OCI-LY3 (cell line): Measurements from ENCODE around the gene CPS1.

Experiments
- EZH2phosphoT487 ChIP-seq: fragments of 200-600 bp; shearing (Covaris generic); IDR thresholded peaks from 2 replicates; pipeline ENCODE4 v1.6.1; 2018; ENCODE audit warnings: antibody characterized with exemption, mixed run types, low read depth
- TF ChIP-seq, protein P1 (sequence below): fragments of 200-600, 300-600 bp; sonication (generic); IDR thresholded peaks from 2 replicates; pipeline ENCODE4 v1.5.1; 2014; ENCODE audit warnings: antibody characterized with exemption, low read length, low read depth

DNA sequence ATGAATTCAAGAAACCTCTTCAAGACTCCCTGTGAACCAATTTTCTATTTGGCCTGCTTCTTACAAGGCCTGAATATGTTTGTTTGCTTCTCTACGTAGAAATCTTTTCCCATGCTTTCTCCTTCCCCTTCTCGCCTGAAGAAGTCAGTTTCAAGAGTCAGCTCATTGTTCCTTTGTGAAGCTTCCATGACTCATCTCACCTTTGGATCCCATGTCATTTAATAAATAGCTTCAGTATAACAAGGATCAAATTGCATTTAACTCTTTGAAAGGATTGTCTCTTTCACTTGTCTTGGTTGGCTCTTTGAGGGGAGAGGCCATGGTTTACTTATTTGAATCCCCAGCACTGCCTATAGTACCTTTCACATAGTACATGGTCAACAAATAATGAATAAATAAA is 28.4 kb downstream of the CPS1 start:
- TF ChIP-seq, protein P1, sequence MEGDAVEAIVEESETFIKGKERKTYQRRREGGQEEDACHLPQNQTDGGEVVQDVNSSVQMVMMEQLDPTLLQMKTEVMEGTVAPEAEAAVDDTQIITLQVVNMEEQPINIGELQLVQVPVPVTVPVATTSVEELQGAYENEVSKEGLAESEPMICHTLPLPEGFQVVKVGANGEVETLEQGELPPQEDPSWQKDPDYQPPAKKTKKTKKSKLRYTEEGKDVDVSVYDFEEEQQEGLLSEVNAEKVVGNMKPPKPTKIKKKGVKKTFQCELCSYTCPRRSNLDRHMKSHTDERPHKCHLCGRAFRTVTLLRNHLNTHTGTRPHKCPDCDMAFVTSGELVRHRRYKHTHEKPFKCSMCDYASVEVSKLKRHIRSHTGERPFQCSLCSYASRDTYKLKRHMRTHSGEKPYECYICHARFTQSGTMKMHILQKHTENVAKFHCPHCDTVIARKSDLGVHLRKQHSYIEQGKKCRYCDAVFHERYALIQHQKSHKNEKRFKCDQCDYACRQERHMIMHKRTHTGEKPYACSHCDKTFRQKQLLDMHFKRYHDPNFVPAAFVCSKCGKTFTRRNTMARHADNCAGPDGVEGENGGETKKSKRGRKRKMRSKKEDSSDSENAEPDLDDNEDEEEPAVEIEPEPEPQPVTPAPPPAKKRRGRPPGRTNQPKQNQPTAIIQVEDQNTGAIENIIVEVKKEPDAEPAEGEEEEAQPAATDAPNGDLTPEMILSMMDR, result no peak
- TF ChIP-seq EZH2phosphoT487, result no peak
